ENCODE results near the gene TRMT6.
A peak's percentile ranks its signal among the peaks of the same experiment; 100 is the strongest.

GRCh38 chr20:5950271-5951031 is at the start of gene TRMT6, which contains the start of gene MCM8:
- TF ChIP-seq CTCF (IDR thresholded peaks at IDR 0.05 in 4 of 5, conservative IDR thresholded peaks at IDR 0.05 in 1 of 5) (peak in 1 of 5 experiments; percentile 24), POLR2A (IDR thresholded peaks at IDR 0.05) (peak; percentile 60 to 67)
